ENCODE measurements around the gene ABCG5.

The ABCG5 gene

DNA sequence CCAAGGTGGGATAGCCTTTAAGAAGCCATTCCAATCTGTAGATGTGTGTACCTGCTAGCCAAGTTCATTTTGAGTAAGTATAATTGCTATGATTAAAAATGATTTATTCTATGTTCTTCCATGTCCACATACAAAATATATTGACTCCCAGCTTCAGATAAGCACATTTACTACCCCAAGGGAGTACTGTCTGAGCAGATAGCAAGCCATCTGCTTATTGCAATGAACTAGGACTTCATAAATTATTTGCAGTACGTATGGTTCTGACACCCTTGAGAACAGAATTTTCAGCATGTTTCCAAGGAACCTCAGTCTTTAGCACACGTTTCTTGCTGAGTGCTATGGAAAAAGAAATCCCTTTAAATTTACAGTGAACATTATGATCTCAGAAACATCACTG, 28.2 kb downstream of the ABCG5 start:
- H3K4me3 ChIP-seq (ENCODE audit: low read depth, low read length) = no peak overlapping the region
- no peak for TF ChIP-seq MYC (IDR thresholded peaks at IDR 0.05; ENCODE audit: low read depth, low read length)
- TF ChIP-seq, protein P1, sequence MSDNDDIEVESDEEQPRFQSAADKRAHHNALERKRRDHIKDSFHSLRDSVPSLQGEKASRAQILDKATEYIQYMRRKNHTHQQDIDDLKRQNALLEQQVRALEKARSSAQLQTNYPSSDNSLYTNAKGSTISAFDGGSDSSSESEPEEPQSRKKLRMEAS (IDR thresholded peaks at IDR 0.05; ENCODE audit: low read depth, low read length) = no peak
- TF ChIP-seq CTCF (IDR thresholded peaks at IDR 0.05; ENCODE audit: low read depth, low read length) = no peak
- TF ChIP-seq POLR2A (IDR thresholded peaks at IDR 0.05; ENCODE audit: extremely low read depth, insufficient read length) = no peak
- DNase-seq (ENCODE audit: low read depth) = no peak

DNA sequence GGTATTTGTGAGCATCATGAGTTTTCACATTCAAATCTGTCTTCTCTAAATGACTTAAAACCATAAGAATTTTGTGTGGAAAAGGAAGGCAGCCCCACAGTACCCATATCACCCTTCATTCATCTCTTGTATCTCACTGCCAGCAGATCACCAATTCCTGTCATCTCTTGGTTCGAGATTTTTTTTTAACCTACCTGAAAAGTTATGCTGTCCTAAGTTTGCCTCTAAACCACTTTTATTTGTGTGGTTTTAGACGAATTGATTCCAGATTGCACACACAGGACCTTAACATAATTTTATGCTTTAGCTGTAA, 32.0 kb downstream of the ABCG5 start:
- no peak for DNase-seq (ENCODE audit: low read depth)
- TF ChIP-seq MYC (IDR thresholded peaks at IDR 0.05; ENCODE audit: low read depth, low read length) (no peak), CTCF (IDR thresholded peaks at IDR 0.05; ENCODE audit: low read depth, low read length) (no peak), POLR2A (IDR thresholded peaks at IDR 0.05; ENCODE audit: extremely low read depth, insufficient read length) (no peak)
- TF ChIP-seq, protein P1 (IDR thresholded peaks at IDR 0.05; ENCODE audit: low read depth, low read length) = no peak

GRCh38 chr2:43803113-43803512, 35.5 kb downstream of the ABCG5 start:
- H3K4me3 ChIP-seq (ENCODE audit: low read depth, low read length) = no peak overlapping the region
- no peak for DNase-seq (ENCODE audit: low read depth)
- no peak for TF ChIP-seq CTCF (IDR thresholded peaks at IDR 0.05; ENCODE audit: low read depth, low read length)
- TF ChIP-seq POLR2A (IDR thresholded peaks at IDR 0.05; ENCODE audit: extremely low read depth, insufficient read length) = no peak
- TF ChIP-seq MYC (IDR thresholded peaks at IDR 0.05; ENCODE audit: low read depth, low read length) = no peak
- TF ChIP-seq, protein P1 (IDR thresholded peaks at IDR 0.05; ENCODE audit: low read depth, low read length) = no peak

More for the DNA sequence above, 32.0 kb downstream of the ABCG5 start:
- no peak overlapping the region for H3K4me3 ChIP-seq (ENCODE audit: low read depth, low read length)

- no peak for TF ChIP-seq MYC (IDR thresholded peaks at IDR 0.05; ENCODE audit: low read depth, low read length)
- H3K4me3 ChIP-seq (ENCODE audit: low read depth, low read length) = no peak overlapping the region
- DNase-seq (ENCODE audit: low read depth) = no peak
Measured at GRCh38 chr2:43802135-43802534, 36.5 kb downstream of the ABCG5 start.

GRCh38 chr2:43800894-43801293, 37.7 kb downstream of the ABCG5 start:
- DNase-seq (ENCODE audit: low read depth) = no peak
- no peak for TF ChIP-seq MYC (IDR thresholded peaks at IDR 0.05; ENCODE audit: low read depth, low read length)
- TF ChIP-seq POLR2A (IDR thresholded peaks at IDR 0.05; ENCODE audit: extremely low read depth, insufficient read length) = no peak
- no peak for TF ChIP-seq CTCF (IDR thresholded peaks at IDR 0.05; ENCODE audit: low read depth, low read length)
- TF ChIP-seq, protein P1 (IDR thresholded peaks at IDR 0.05; ENCODE audit: low read depth, low read length) = no peak
- no peak overlapping the region for H3K4me3 ChIP-seq (ENCODE audit: low read depth, low read length)

DNA sequence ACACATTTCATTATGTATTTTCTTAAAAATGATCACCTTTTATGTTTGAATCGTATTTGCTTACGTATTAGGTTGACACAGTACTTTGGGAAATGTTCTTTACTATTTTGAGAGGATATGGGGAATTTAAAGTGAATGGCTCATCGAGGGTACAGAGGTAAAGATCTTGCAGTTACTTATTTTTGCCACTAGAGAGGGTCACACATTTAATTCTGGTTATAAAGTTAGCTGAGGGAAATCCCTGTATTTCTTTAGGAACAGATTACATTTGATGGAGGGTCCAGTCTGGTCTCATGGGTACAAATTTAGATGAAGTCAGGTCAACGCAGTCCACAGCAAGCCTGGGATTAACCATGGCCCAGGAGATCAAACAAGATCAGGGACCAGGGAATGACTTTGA, 40.3 kb downstream of the ABCG5 start:
- DNase-seq (ENCODE audit: low read depth) = peak; percentile 9
- TF ChIP-seq POLR2A (IDR thresholded peaks at IDR 0.05; ENCODE audit: extremely low read depth, insufficient read length) = no peak
- TF ChIP-seq MYC (IDR thresholded peaks at IDR 0.05; ENCODE audit: low read depth, low read length) = no peak
- peak; percentile 12 for TF ChIP-seq CTCF (IDR thresholded peaks at IDR 0.05; ENCODE audit: low read depth, low read length)
- TF ChIP-seq, protein P1 (IDR thresholded peaks at IDR 0.05; ENCODE audit: low read depth, low read length) = no peak
- no peak overlapping the region for H3K4me3 ChIP-seq (ENCODE audit: low read depth, low read length)

Data from NB4 (cell line).